ENCODE results near the gene PUS3. TPM values are rescaled to one million over a fixed set of nuclear protein-coding genes. Genes with fewer than 3 reads are reported as not detected.

The PUS3 gene
- total RNA-seq, 1 experiment from 2014 or later = 18.6 TPM

GRCh38 chr11:125941619-125942611 lies 38.9 kb upstream of the PUS3 start (continued):
- TF ChIP-seq HMGXB4 (CRISPR knock-in tag; IDR thresholded peaks at IDR 0.05) = peak; percentile 73
- TF ChIP-seq E2F4 (CRISPR knock-in tag; IDR thresholded peaks at IDR 0.05; ENCODE audit: borderline replicate concordance, low read depth) = no peak
- TF ChIP-seq MAX (CRISPR knock-in tag; IDR thresholded peaks at IDR 0.05) = no peak; the same call in 1 of the 2 replicates
- no peak for TF ChIP-seq CREB1 (CRISPR knock-in tag; IDR thresholded peaks at IDR 0.05)
- no peak for TF ChIP-seq ESRRA (CRISPR knock-in tag; IDR thresholded peaks at IDR 0.05; ENCODE audit: borderline replicate concordance)
- no peak for TF ChIP-seq GABPB1 (CRISPR knock-in tag; IDR thresholded peaks at IDR 0.05)

GRCh38 chr11:125941267-125941618 lies 38.2 kb upstream of the PUS3 start:
- ChIA-PET CTCF (interaction anchor here (1.0 to 3.2 kb wide), 24 partner anchors 9 to 252 kb away, joined by 3 to 28 read pairs (median 6); partner anchors contain the start of gene HYLS1), POLR2A (interaction anchor here (1.3 kb wide), 1 partner anchor 252 kb away, joined by 4 read pairs; no protein-coding TSS in a partner anchor)
- ATAC-seq = peak; percentile 12
- Mint-ChIP-seq H3K36me3 (no peaks in the 10 kb centered on the region), H3K27ac (peak overlapping the region; percentile 47), H3K4me1 (peaks cover 23% of the 10 kb centered on the region), H3K9me3 (no peaks in the 10 kb centered on the region), H3K27me3 (ENCODE audit: low read depth) (no peaks in the 10 kb centered on the region; the same call in 1 of the 2 replicates), H3K4me3 (no peak overlapping the region)
- TF ChIP-seq ELF4 (CRISPR knock-in tag; IDR thresholded peaks at IDR 0.05; ENCODE audit: low read depth) (no peak), CTCF (IDR thresholded peaks at IDR 0.05) (no peak), ZNF416 (CRISPR knock-in tag; IDR thresholded peaks at IDR 0.05) (no peak), ZMAT4 (CRISPR knock-in tag; IDR thresholded peaks at IDR 0.05) (no peak), ZNF219 (CRISPR knock-in tag; IDR thresholded peaks at IDR 0.05; ENCODE audit: borderline replicate concordance) (no peak), ZNF532 (CRISPR knock-in tag; IDR thresholded peaks at IDR 0.05; ENCODE audit: borderline replicate concordance) (no peak), SOX15 (CRISPR knock-in tag; IDR thresholded peaks at IDR 0.05) (no peak), RORB (CRISPR knock-in tag; IDR thresholded peaks at IDR 0.05) (no peak), MYBL2 (CRISPR knock-in tag; IDR thresholded peaks at IDR 0.05) (no peak)
- DNase-seq (ENCODE audit: low spot score) = no peak
